Astrocyte (in vitro differentiated cells and primary cell): ENCODE data around the gene IMMP2L. TPM values are rescaled to one million over a fixed set of nuclear protein-coding genes. Genes with fewer than 3 reads are reported as not detected.

ENCODE experiments used
- DNase-seq: peaks from one replicate; pipeline ENCODE4 v3.0.0-alpha.2; 2010; ENCODE audit warnings: low read depth
- FAIRE-seq: peaks from 2 replicates; lab custom pipeline; 2011; peaks lifted over from hg19 to GRCh38; lab: Jason Lieb, UNC
- H2AFZ ChIP-seq: 2 replicates; pipeline ENCODE4 v1.6.0; 2012; ENCODE audit warnings: low read depth, low read length, inconsistent platforms
- H3K27ac ChIP-seq: 2 replicates; pipeline ENCODE4 v1.5.1; 2011; ENCODE audit warnings: low read depth, low read length, inconsistent platforms
- H3K27me3 ChIP-seq: 2 replicates; pipeline ENCODE4 v1.6.0; 2011; ENCODE audit warnings: low read length, inconsistent platforms; ENCODE audit not compliant: insufficient read depth
- H3K36me3 ChIP-seq: 2 replicates; pipeline ENCODE4 v1.5.1; 2011; ENCODE audit warnings: low read length, inconsistent platforms; ENCODE audit not compliant: insufficient read depth
- H3K4me1 ChIP-seq: 2 replicates; pipeline ENCODE4 v1.5.1; 2011; ENCODE audit warnings: low read length, inconsistent platforms; ENCODE audit not compliant: insufficient read depth
- H3K4me2 ChIP-seq: 2 replicates; pipeline ENCODE4 v1.6.0; 2012; ENCODE audit warnings: low read length, inconsistent platforms
- H3K4me3 ChIP-seq: 2 replicates; pipeline ENCODE4 v1.5.1; 2011; ENCODE audit warnings: low read depth, mild to moderate bottlenecking, low read length, inconsistent platforms; ENCODE audit not compliant: insufficient read depth
- H3K79me2 ChIP-seq: 2 replicates; pipeline ENCODE4 v1.6.0; 2012; ENCODE audit warnings: mild to moderate bottlenecking, low read length, inconsistent platforms; ENCODE audit not compliant: insufficient read depth
- H3K9ac ChIP-seq: 2 replicates; pipeline ENCODE4 v1.6.0; 2012; ENCODE audit warnings: mild to moderate bottlenecking, low read length, inconsistent platforms
- H3K9me3 ChIP-seq: 2 replicates; pipeline ENCODE4 v1.5.1; 2012; ENCODE audit warnings: low read depth, mild to moderate bottlenecking, low read length, inconsistent platforms; ENCODE audit not compliant: insufficient read depth
- H4K20me1 ChIP-seq: 2 replicates; pipeline ENCODE4 v1.6.0; 2012; ENCODE audit warnings: low read length, inconsistent platforms; ENCODE audit not compliant: insufficient read depth
- H3K27ac Mint-ChIP-seq: one replicate; pipeline ENCODE4 v1.8.0; 2021; ENCODE audit warnings: mild to moderate bottlenecking, mixed read lengths; ENCODE audit not compliant: unreplicated experiment
- H3K27me3 Mint-ChIP-seq: one replicate; pipeline ENCODE4 v1.8.0; 2021; ENCODE audit warnings: low read depth, mixed read lengths; ENCODE audit not compliant: unreplicated experiment
- H3K36me3 Mint-ChIP-seq: one replicate; pipeline ENCODE4 v1.8.0; 2021; ENCODE audit warnings: low read depth, mixed read lengths; ENCODE audit not compliant: unreplicated experiment
- H3K4me1 Mint-ChIP-seq: one replicate; pipeline ENCODE4 v1.8.0; 2021; ENCODE audit warnings: low read depth, mixed read lengths; ENCODE audit not compliant: unreplicated experiment
- H3K4me3 Mint-ChIP-seq: one replicate; pipeline ENCODE4 v1.8.0; 2021; ENCODE audit warnings: mild to moderate bottlenecking, moderate library complexity, mixed read lengths; ENCODE audit not compliant: unreplicated experiment
- H3K9me3 Mint-ChIP-seq: one replicate; pipeline ENCODE4 v1.8.0; 2021; ENCODE audit warnings: mild to moderate bottlenecking, mixed read lengths; ENCODE audit not compliant: unreplicated experiment
- CTCF ChIP-seq: IDR thresholded peaks from 2 replicates; pipeline ENCODE4 v1.5.1; 2011; ENCODE audit warnings: low read depth, mild to moderate bottlenecking, inconsistent platforms, low read length, moderate library complexity; ENCODE audit not compliant: insufficient read depth
- EZH2 ChIP-seq: IDR thresholded peaks from 2 replicates; pipeline ENCODE4 v1.6.1; 2012; ENCODE audit warnings: mild to moderate bottlenecking, low read length, inconsistent platforms; ENCODE audit not compliant: insufficient read depth
- total RNA-seq: library from RNA; stranded (reverse); gene quantifications from 2 replicates; pipeline ENCODE4 v1.2.1, GENCODE V29; 2021

Gene IMMP2L
- total RNA-seq, 1 donor from 2014 or later, result 13.8 TPM

- Histone ChIP-seq H3K79me2 (no peaks in the 10 kb centered on the region), H2AFZ (no peak overlapping the region), H3K4me2 (no peak overlapping the region), H3K9me3 (no peaks in the 10 kb centered on the region), H3K27ac (no peak overlapping the region), H3K36me3 (no peaks in the 10 kb centered on the region), H3K4me3 (no peak overlapping the region), H4K20me1 (no peaks in the 10 kb centered on the region), H3K27me3 (no peaks in the 10 kb centered on the region), H3K9ac (no peak overlapping the region), H3K4me1 (no peaks in the 10 kb centered on the region)
- H3K27me3 Mint-ChIP-seq, result no peaks in the 10 kb centered on the region
- no peaks in the 10 kb centered on the region for H3K36me3 Mint-ChIP-seq
- no peaks in the 10 kb centered on the region for H3K4me1 Mint-ChIP-seq
- FAIRE-seq (no peak), DNase-seq (no peak)
- no peak overlapping the region for H3K27ac Mint-ChIP-seq
- H3K4me3 Mint-ChIP-seq, result no peak overlapping the region
- no peak for TF ChIP-seq CTCF
- TF ChIP-seq EZH2, result no peak
- H3K9me3 Mint-ChIP-seq, result no peaks in the 10 kb centered on the region
These were observed 349.3 kb downstream of the IMMP2L start for GRCh38 chr7:111212857-111213523.

- Mint-ChIP-seq H3K36me3 (no peaks in the 10 kb centered on the region), H3K4me1 (no peaks in the 10 kb centered on the region), H3K27ac (peak overlapping the region; percentile 0), H3K27me3 (no peaks in the 10 kb centered on the region), H3K9me3 (no peaks in the 10 kb centered on the region), H3K4me3 (no peak overlapping the region)
- Histone ChIP-seq H4K20me1 (no peaks in the 10 kb centered on the region), H3K27ac (peak overlapping the region; percentile 4), H3K9ac (no peak overlapping the region), H2AFZ (no peak overlapping the region), H3K27me3 (no peaks in the 10 kb centered on the region), H3K36me3 (no peaks in the 10 kb centered on the region), H3K9me3 (no peaks in the 10 kb centered on the region), H3K4me2 (peak overlapping the region; percentile 47), H3K79me2 (no peaks in the 10 kb centered on the region), H3K4me3 (no peak overlapping the region), H3K4me1 (no peaks in the 10 kb centered on the region)
- peak; percentile 54 for DNase-seq
- no peak for FAIRE-seq
- TF ChIP-seq EZH2, result no peak
- no peak for TF ChIP-seq CTCF
These were observed 351.3 kb downstream of the IMMP2L start for GRCh38 chr7:111210996-111211395.

- no peak overlapping the region for H3K4me2 ChIP-seq
- Mint-ChIP-seq H3K27me3 (no peaks in the 10 kb centered on the region), H3K27ac (no peak overlapping the region), H3K9me3 (no peaks in the 10 kb centered on the region), H3K4me3 (no peak overlapping the region), H3K36me3 (no peaks in the 10 kb centered on the region), H3K4me1 (no peaks in the 10 kb centered on the region)
- TF ChIP-seq CTCF (no peak), EZH2 (no peak)
- no peak overlapping the region for H3K4me3 ChIP-seq
- FAIRE-seq, result no peak
- H3K36me3 ChIP-seq, result no peaks in the 10 kb centered on the region
- no peaks in the 10 kb centered on the region for H3K4me1 ChIP-seq
- no peaks in the 10 kb centered on the region for H3K79me2 ChIP-seq
- H3K27me3 ChIP-seq, result no peaks in the 10 kb centered on the region
- H3K9ac ChIP-seq, result no peak overlapping the region
- H4K20me1 ChIP-seq, result no peaks in the 10 kb centered on the region
- H2AFZ ChIP-seq, result no peak overlapping the region
- H3K9me3 ChIP-seq, result no peaks in the 10 kb centered on the region
- H3K27ac ChIP-seq, result no peak overlapping the region
- no peak for DNase-seq
These were observed 352.2 kb downstream of the IMMP2L start for GRCh38 chr7:111210043-111210442.
